ENCODE data around the gene RPP21.

- no peak for TF ChIP-seq CTCF (IDR thresholded peaks at IDR 0.05; ENCODE audit: borderline replicate concordance, extremely low read depth, low read length, poor library complexity, severe bottlenecking)
- TF ChIP-seq EZH2 (IDR thresholded peaks at IDR 0.05; ENCODE audit: borderline replicate concordance, low read depth, low read length, severe bottlenecking) = no peak
These were observed 7.6 kb downstream of the RPP21 start for GRCh38 chr6:30352550-30352949.

All from DND-41 (cell line).